ENCODE results near the gene KIFAP3.

The KIFAP3 gene

DNA sequence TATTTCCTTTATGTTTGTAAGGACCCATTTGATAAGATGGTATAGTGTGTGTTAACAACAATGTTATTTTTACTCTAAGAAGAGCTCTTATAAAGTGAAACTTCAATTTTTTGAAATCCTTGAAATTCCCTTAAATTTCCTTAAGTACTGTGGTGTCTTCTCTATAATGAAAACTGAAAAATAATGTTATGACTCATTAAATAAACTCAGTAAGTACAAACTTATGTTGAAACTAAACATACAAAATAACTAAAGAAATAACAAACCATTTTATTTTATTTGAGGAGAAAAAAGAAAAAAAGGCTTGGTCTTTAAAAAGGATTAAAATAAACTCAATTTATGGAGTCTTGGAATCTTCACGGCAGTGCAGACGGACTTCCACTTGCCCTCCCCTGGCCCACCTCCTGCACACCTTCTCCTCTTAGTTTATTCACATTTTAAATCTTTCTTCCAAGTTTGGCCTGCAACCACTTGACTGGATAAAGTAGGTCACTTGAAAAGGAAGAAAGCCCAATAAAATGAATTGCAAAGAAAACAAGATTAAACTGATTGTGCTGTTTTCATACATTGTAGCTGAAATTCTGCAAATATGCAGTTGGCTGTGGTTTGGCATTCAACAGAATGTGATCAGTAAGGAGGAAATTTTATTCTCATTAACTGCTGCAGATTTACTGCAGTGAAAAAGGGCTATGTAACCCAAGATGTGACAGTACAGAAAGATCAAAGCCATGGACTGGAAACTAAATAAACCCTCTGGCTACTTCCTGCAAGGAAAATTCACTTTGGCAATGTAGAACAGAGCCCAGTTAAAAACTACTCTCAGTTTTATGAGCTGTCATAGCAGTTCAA, 132.3 kb downstream of the KIFAP3 start:
- DNase-seq (ENCODE audit: low read depth in 1 of 2, low spot score in 1 of 2), result no peak
- TF ChIP-seq, protein P1, sequence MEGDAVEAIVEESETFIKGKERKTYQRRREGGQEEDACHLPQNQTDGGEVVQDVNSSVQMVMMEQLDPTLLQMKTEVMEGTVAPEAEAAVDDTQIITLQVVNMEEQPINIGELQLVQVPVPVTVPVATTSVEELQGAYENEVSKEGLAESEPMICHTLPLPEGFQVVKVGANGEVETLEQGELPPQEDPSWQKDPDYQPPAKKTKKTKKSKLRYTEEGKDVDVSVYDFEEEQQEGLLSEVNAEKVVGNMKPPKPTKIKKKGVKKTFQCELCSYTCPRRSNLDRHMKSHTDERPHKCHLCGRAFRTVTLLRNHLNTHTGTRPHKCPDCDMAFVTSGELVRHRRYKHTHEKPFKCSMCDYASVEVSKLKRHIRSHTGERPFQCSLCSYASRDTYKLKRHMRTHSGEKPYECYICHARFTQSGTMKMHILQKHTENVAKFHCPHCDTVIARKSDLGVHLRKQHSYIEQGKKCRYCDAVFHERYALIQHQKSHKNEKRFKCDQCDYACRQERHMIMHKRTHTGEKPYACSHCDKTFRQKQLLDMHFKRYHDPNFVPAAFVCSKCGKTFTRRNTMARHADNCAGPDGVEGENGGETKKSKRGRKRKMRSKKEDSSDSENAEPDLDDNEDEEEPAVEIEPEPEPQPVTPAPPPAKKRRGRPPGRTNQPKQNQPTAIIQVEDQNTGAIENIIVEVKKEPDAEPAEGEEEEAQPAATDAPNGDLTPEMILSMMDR (IDR thresholded peaks at IDR 0.05; ENCODE audit: insufficient read depth, low read length), result no peak
- TF ChIP-seq SPI1 (IDR thresholded peaks at IDR 0.05; ENCODE audit: borderline replicate concordance, low read depth) (no peak), GABPA (IDR thresholded peaks at IDR 0.05; ENCODE audit: low read depth) (no peak), POLR2AphosphoS5 (IDR thresholded peaks at IDR 0.05; ENCODE audit: low read depth) (no peak)
- TF ChIP-seq, protein P2, sequence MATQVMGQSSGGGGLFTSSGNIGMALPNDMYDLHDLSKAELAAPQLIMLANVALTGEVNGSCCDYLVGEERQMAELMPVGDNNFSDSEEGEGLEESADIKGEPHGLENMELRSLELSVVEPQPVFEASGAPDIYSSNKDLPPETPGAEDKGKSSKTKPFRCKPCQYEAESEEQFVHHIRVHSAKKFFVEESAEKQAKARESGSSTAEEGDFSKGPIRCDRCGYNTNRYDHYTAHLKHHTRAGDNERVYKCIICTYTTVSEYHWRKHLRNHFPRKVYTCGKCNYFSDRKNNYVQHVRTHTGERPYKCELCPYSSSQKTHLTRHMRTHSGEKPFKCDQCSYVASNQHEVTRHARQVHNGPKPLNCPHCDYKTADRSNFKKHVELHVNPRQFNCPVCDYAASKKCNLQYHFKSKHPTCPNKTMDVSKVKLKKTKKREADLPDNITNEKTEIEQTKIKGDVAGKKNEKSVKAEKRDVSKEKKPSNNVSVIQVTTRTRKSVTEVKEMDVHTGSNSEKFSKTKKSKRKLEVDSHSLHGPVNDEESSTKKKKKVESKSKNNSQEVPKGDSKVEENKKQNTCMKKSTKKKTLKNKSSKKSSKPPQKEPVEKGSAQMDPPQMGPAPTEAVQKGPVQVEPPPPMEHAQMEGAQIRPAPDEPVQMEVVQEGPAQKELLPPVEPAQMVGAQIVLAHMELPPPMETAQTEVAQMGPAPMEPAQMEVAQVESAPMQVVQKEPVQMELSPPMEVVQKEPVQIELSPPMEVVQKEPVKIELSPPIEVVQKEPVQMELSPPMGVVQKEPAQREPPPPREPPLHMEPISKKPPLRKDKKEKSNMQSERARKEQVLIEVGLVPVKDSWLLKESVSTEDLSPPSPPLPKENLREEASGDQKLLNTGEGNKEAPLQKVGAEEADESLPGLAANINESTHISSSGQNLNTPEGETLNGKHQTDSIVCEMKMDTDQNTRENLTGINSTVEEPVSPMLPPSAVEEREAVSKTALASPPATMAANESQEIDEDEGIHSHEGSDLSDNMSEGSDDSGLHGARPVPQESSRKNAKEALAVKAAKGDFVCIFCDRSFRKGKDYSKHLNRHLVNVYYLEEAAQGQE (IDR thresholded peaks at IDR 0.05; ENCODE audit: insufficient replicate concordance, low read depth), result no peak
- Histone ChIP-seq H3K27me3 (ENCODE audit: insufficient read depth, poor library complexity, severe bottlenecking) (no peaks in the 10 kb centered on the region), H3K27ac (replicated peaks) (no peak overlapping the region), H3K4me3 (replicated peaks; ENCODE audit: insufficient read depth, low read length) (no peak overlapping the region)

DNA sequence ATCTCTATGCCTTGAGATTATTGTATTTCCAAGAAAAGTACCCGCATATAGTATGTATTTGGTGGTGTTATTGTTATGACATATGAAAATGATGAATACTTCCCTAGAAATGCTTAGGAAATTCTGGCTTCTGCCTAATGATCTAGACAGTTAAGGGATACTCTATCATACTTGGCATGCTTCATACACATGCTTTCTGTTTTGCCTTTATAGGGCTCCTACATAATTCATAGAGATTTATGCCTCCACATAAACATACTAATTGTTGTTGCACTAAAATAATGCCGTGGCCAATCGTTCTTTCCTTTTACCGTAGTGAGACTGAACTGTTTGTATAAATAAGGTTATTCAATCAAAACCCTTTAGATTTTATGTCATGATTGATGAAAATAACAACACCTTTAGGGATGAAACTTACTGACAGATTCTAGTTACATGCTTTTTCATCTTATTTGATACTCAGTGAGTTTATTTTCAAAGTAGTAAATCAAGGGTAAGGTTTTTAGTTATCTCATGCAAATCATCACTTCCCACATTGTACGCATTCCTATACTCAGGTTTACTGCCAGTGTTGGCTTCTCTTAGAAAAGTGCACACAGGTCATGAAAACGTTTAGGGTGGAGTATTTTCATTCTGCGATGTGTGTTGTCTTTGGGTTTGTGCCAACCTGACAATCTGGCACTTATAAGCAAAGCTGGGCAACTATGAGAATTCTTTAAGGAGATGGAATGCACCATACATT, 140.3 kb downstream of the KIFAP3 start:
- DNase-seq (ENCODE audit: low read depth in 1 of 2, low spot score in 1 of 2), result no peak
- H3K4me3 ChIP-seq (replicated peaks; ENCODE audit: insufficient read depth, low read length), result no peak overlapping the region
- TF ChIP-seq POLR2AphosphoS5 (IDR thresholded peaks at IDR 0.05; ENCODE audit: low read depth), result no peak
- TF ChIP-seq, protein P2 (IDR thresholded peaks at IDR 0.05; ENCODE audit: insufficient replicate concordance, low read depth), result no peak
- TF ChIP-seq, protein P1 (IDR thresholded peaks at IDR 0.05; ENCODE audit: insufficient read depth, low read length), result no peak
- TF ChIP-seq SPI1 (IDR thresholded peaks at IDR 0.05; ENCODE audit: borderline replicate concordance, low read depth), result no peak
- no peak for TF ChIP-seq GABPA (IDR thresholded peaks at IDR 0.05; ENCODE audit: low read depth)
- no peaks in the 10 kb centered on the region for H3K27me3 ChIP-seq (ENCODE audit: insufficient read depth, poor library complexity, severe bottlenecking)
- no peak overlapping the region for H3K27ac ChIP-seq (replicated peaks)

DNA sequence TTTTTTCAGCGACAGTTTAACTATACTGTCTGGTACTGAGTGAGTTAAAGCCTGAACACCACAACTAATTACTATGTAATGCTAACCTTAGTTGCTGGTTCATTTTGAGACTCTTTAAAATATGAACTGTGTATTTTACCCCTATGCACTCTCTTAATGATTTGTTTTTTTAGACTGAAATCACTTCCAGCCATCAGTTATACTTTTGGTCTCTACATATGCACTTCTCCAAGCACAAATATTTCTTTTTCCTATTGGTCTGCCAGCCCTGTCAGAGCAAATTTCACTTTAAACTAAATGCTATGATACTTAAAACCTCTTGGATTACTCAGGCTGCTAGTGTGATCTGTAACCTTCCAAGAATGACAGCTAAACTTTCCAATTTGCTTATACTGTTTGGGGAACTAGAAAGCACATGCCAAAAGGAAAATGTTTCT, 142.7 kb downstream of the KIFAP3 start:
- no peak for DNase-seq (ENCODE audit: low read depth in 1 of 2, low spot score in 1 of 2)
- H3K27ac ChIP-seq (replicated peaks), result no peak overlapping the region
- no peak overlapping the region for H3K4me3 ChIP-seq (replicated peaks; ENCODE audit: insufficient read depth, low read length)
- TF ChIP-seq, protein P2 (IDR thresholded peaks at IDR 0.05; ENCODE audit: insufficient replicate concordance, low read depth), result no peak
- TF ChIP-seq SPI1 (IDR thresholded peaks at IDR 0.05; ENCODE audit: borderline replicate concordance, low read depth) (no peak), POLR2AphosphoS5 (IDR thresholded peaks at IDR 0.05; ENCODE audit: low read depth) (no peak), GABPA (IDR thresholded peaks at IDR 0.05; ENCODE audit: low read depth) (no peak)
- TF ChIP-seq, protein P1 (IDR thresholded peaks at IDR 0.05; ENCODE audit: insufficient read depth, low read length), result no peak
- H3K27me3 ChIP-seq (ENCODE audit: insufficient read depth, poor library complexity, severe bottlenecking), result no peaks in the 10 kb centered on the region

All from HL-60 (cell line).